GM23338 (cell line): ENCODE measurements around the gene ANKFN1. TPM values are rescaled to one million over a fixed set of nuclear protein-coding genes. Genes with fewer than 3 reads are reported as not detected.

Experiments
- ATAC-seq: fragments of 200-7000 bp; cut with Tn5 transposase; 3 replicates; pipeline ENCODE4 v1.9.1; 2020
- DNase-seq: peaks from one replicate; pipeline ENCODE4 v3.0.0-alpha.2; 2015; ENCODE audit warnings: low spot score
- H2AFZ ChIP-seq: fragments of 200-600 bp; sonication (generic); 2 replicates; pipeline ENCODE4 v1.8.0; 2016; ENCODE audit warnings: antibody characterized with exemption, mild to moderate bottlenecking, moderate library complexity
- H3F3A ChIP-seq: fragments of 200-600 bp; sonication (generic); replicated peaks from 2 replicates; pipeline ENCODE4 v1.8.0; 2017; ENCODE audit warnings: antibody characterized with exemption, mixed run types, low read depth
- H3K27ac ChIP-seq: fragments of 200-600 bp; sonication (generic); 2 replicates; pipeline ENCODE4 v1.6.1; 2016; ENCODE audit warnings: low read depth
- H3K27me3 ChIP-seq: fragments of 200-600 bp; sonication (generic); 2 replicates; pipeline ENCODE4 v1.8.0; 2016; ENCODE audit warnings: mild to moderate bottlenecking, mixed run types, moderate library complexity; ENCODE audit not compliant: insufficient read depth
- H3K36me3 ChIP-seq: fragments of 200-600 bp; sonication (generic); 2 replicates; pipeline ENCODE4 v1.8.0; 2016; ENCODE audit warnings: mild to moderate bottlenecking; ENCODE audit not compliant: insufficient read depth
- H3K4me1 ChIP-seq: fragments of 200-600 bp; sonication (generic); 2 replicates; pipeline ENCODE4 v1.8.0; 2016; ENCODE audit warnings: mild to moderate bottlenecking, moderate library complexity; ENCODE audit not compliant: insufficient read depth
- H3K4me2 ChIP-seq: fragments of 200-600 bp; sonication (generic); 2 replicates; pipeline ENCODE4 v1.7.1; 2017; ENCODE audit warnings: mixed run types
- H3K4me3 ChIP-seq: fragments of 200-600 bp; sonication (generic); 2 replicates; pipeline ENCODE4 v1.6.1; 2016; ENCODE audit warnings: mixed run types
- H3K79me2 ChIP-seq: fragments of 200-600 bp; sonication (generic); replicated peaks from 2 replicates; pipeline ENCODE4 v1.8.0; 2017; ENCODE audit warnings: mild to moderate bottlenecking; ENCODE audit not compliant: insufficient read depth
- H3K9me2 ChIP-seq: fragments of 200-600 bp; sonication (generic); 2 replicates; pipeline ENCODE4 v1.8.0; 2017; ENCODE audit not compliant: insufficient read depth
- H4K20me1 ChIP-seq: fragments of 200-600 bp; sonication (generic); replicated peaks from 2 replicates; pipeline ENCODE4 v1.8.0; 2017; ENCODE audit warnings: mild to moderate bottlenecking; ENCODE audit not compliant: insufficient read depth
- H3K27ac Mint-ChIP-seq: 2 replicates; pipeline ENCODE4 v1.8.0; 2020; ENCODE audit warnings: inconsistent platforms, mild to moderate bottlenecking, moderate library complexity, mixed read lengths
- H3K27me3 Mint-ChIP-seq: 3 replicates; pipeline ENCODE4 v1.8.0; 2022; ENCODE audit warnings: low read depth, mild to moderate bottlenecking, moderate library complexity, mixed read lengths, inconsistent platforms; ENCODE audit not compliant: insufficient read depth, poor library complexity
- H3K36me3 Mint-ChIP-seq: 3 replicates; pipeline ENCODE4 v1.8.0; 2021; ENCODE audit warnings: low read depth, mild to moderate bottlenecking, inconsistent platforms, moderate library complexity, mixed read lengths
- H3K4me1 Mint-ChIP-seq: 3 replicates; pipeline ENCODE4 v1.8.0; 2020; ENCODE audit warnings: mild to moderate bottlenecking, inconsistent platforms, mixed read lengths
- H3K4me3 Mint-ChIP-seq: 3 replicates; pipeline ENCODE4 v1.8.0; 2021; ENCODE audit warnings: moderate library complexity, mild to moderate bottlenecking, inconsistent platforms, mixed read lengths
- H3K9me3 Mint-ChIP-seq: 3 replicates; pipeline ENCODE4 v1.8.0; 2020; ENCODE audit warnings: moderate library complexity, mild to moderate bottlenecking, inconsistent platforms, mixed read lengths
- CREB1 ChIP-seq: fragments of 250-450 bp; sonication (Bioruptor Pico); IDR thresholded peaks from 2 replicates; pipeline ENCODE4 v1.5.0; 2020; ENCODE audit warnings: low read depth, mild to moderate bottlenecking, moderate library complexity
- ETS1 ChIP-seq: IDR thresholded peaks from 2 replicates; pipeline ENCODE4 v1.6.1; 2016; ENCODE audit warnings: antibody characterized with exemption
- EZH2 ChIP-seq: fragments of 200-600 bp; sonication (generic); IDR thresholded peaks from one replicate; pipeline ENCODE4 v1.8.0; 2017; ENCODE audit warnings: antibody characterized with exemption, mild to moderate bottlenecking, low read depth; ENCODE audit not compliant: unreplicated experiment
- EZH2phosphoT487 ChIP-seq: fragments of 200-600 bp; sonication (generic); IDR thresholded peaks from one replicate; pipeline ENCODE4 v1.8.1; 2018; ENCODE audit warnings: antibody characterized with exemption; ENCODE audit not compliant: unreplicated experiment
- NANOG ChIP-seq: IDR thresholded peaks from 2 replicates; pipeline ENCODE4 v1.6.1; 2016; ENCODE audit warnings: antibody characterized with exemption, borderline replicate concordance
- POLR2AphosphoS5 ChIP-seq: IDR thresholded peaks from 2 replicates; pipeline ENCODE4 v1.6.1; 2016; ENCODE audit warnings: antibody characterized with exemption, low read depth
- REST ChIP-seq: IDR thresholded peaks from one replicate; pipeline ENCODE4 v1.6.1; 2018; ENCODE audit warnings: antibody characterized with exemption; ENCODE audit not compliant: unreplicated experiment
- STAT1 ChIP-seq: IDR thresholded peaks from one replicate; pipeline ENCODE4 v1.6.1; 2016; ENCODE audit warnings: antibody characterized with exemption; ENCODE audit not compliant: unreplicated experiment
- ZNF114 ChIP-seq: fragments of 250-450 bp; sonication (Bioruptor Pico); IDR thresholded peaks from 2 replicates; pipeline ENCODE4 v1.5.0; 2020; ENCODE audit warnings: mild to moderate bottlenecking, moderate library complexity
- polyA plus RNA-seq: library from polyadenylated mRNA; unstranded; fragments of >200 nt; fragmentation: Nextera tagmentation; extraction: Ambion mirVana; gene quantifications from 2 replicates; pipeline ENCODE4 v1.2.1, GENCODE V29; 2016
- total RNA-seq: library from RNA; depleted of rRNA; stranded (reverse); fragments of >200 nt; shearing (Covaris generic); gene quantifications from 2 replicates; pipeline ENCODE4 v1.2.3, GENCODE V29; 2014

ANKFN1 gene
- total and polyA plus RNA-seq, 2 experiments from 2014 or later = not detected

- Histone ChIP-seq H3K27ac (no peak overlapping the region), H3F3A (no peaks in the 10 kb centered on the region), H3K27me3 (no peaks in the 10 kb centered on the region), H3K9me2 (peaks cover 14% of the 10 kb centered on the region), H3K4me3 (no peak overlapping the region), H3K79me2 (no peaks in the 10 kb centered on the region), H4K20me1 (no peaks in the 10 kb centered on the region), H2AFZ (no peak overlapping the region), H3K36me3 (no peaks in the 10 kb centered on the region), H3K4me2 (no peak overlapping the region), H3K4me1 (peaks cover 9% of the 10 kb centered on the region; the same call in 1 of the 2 replicates)
- TF ChIP-seq REST (peak; percentile 40), STAT1 (no peak)
- Mint-ChIP-seq H3K4me3 (no peak overlapping the region), H3K4me1 (peaks cover 12% of the 10 kb centered on the region), H3K27ac (no peak overlapping the region), H3K27me3 (peaks cover 8% of the 10 kb centered on the region), H3K9me3 (peaks cover 7% of the 10 kb centered on the region), H3K36me3 (no peaks in the 10 kb centered on the region)
- DNase-seq = no peak
- ATAC-seq = peak; percentile 77
Observed at GRCh38 chr17:56543280-56543679, 390.0 kb downstream of the ANKFN1 start.

- Histone ChIP-seq H3K9me2 (peaks cover 29% of the 10 kb centered on the region), H3K79me2 (no peaks in the 10 kb centered on the region), H2AFZ (peak overlapping the region; percentile 70; the same call in 1 of the 2 replicates), H3K27ac (no peak overlapping the region), H3K36me3 (no peaks in the 10 kb centered on the region), H3K4me1 (peaks cover 9% of the 10 kb centered on the region; the same call in 1 of the 2 replicates), H3K4me2 (no peak overlapping the region), H3F3A (no peaks in the 10 kb centered on the region), H3K27me3 (no peaks in the 10 kb centered on the region), H4K20me1 (no peaks in the 10 kb centered on the region), H3K4me3 (no peak overlapping the region)
- Mint-ChIP-seq H3K4me3 (no peak overlapping the region), H3K9me3 (no peaks in the 10 kb centered on the region; the same call in 2 of the 3 replicates), H3K27me3 (peaks cover 2% of the 10 kb centered on the region), H3K4me1 (peaks cover 13% of the 10 kb centered on the region), H3K36me3 (no peaks in the 10 kb centered on the region), H3K27ac (peak overlapping the region; percentile 19; the same call in 1 of the 2 replicates)
- DNase-seq (no peak), ATAC-seq (no peak)
- TF ChIP-seq ZNF114 (no peak), EZH2 (no peak), REST (no peak), POLR2AphosphoS5 (no peak), ETS1 (no peak), EZH2phosphoT487 (no peak), CREB1 (CRISPR knock-in tag) (no peak), STAT1 (no peak), NANOG (no peak)
Observed at GRCh38 chr17:56545106-56545505, 391.8 kb downstream of the ANKFN1 start.
